Right lobe of liver (tissue), 4 donors: ENCODE results near the gene PLIN5.

ENCODE experiments used
- CTCF ChIP-seq, 4 donors: fragments of 200-600 bp in 3 of 4; fragments of 450-650 bp in 1 of 4; IDR thresholded peaks; one replicate each; pipeline versions ENCODE4 v1.5.1 to v1.8.0; 2016 to 2022; ENCODE audit warnings: antibody characterized with exemption in 4 of 4, mild to moderate bottlenecking in 2 of 4
- POLR2A ChIP-seq: fragments of 450-650 bp; IDR thresholded peaks from one replicate; pipeline ENCODE4 v1.6.1; 2017; ENCODE audit warnings: antibody characterized with exemption, mild to moderate bottlenecking
- donor health status: DM: no; HTN: no; CAD: no.
- donor health status: DM: no; HTN: no; CAD: no.
- donor health status: DM: no; HTN: yes; CAD: no.

- peak; percentile 100 for TF ChIP-seq POLR2A
- TF ChIP-seq CTCF (IDR thresholded peaks at IDR 0.05): no peak
These were observed 4.9 kb upstream of the PLIN5 start, which contains the start of gene LRG1 for GRCh38 chr19:4539693-4540581.
